ENCODE measurements around the gene ANKRD33B.

ANKRD33B gene

DNA sequence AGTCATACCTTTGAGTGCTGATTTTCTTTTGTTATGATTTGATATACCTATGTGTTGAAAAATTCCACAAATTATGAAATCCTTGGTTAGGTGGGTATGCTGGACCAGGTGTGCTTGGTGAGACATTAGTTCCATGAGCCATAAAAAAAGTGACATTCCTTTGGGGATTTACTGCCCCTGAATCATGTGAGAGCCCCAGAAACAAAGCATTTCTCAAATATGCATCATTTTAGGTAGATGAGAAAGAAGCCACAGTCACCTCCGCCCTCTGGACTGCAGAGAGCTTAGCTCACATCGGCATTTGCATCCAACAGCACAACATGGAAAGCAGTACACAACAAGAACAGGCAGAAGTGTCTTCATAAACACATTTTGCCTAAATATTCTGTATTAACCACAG, 141.9 kb downstream of the ANKRD33B start:
- no peak for DNase-seq

- DNase-seq, result no peak
These were observed 142.5 kb downstream of the ANKRD33B start for GRCh38 chr5:10706326-10706725.
